SU-DHL-6 (cell line): ENCODE results near the gene SPAG9.
A peak's percentile ranks its signal among the peaks of the same experiment; 100 is the strongest.

Experiments
- H2AFZ ChIP-seq: fragments of 200-600 bp; sonication (generic); 2 replicates; pipeline ENCODE4 v1.6.1; 2014; ENCODE audit warnings: low read depth, mild to moderate bottlenecking, moderate library complexity, mixed read lengths, antibody characterized with exemption, low read length; ENCODE audit not compliant: severe bottlenecking
- H3F3A ChIP-seq: fragments of 200-600 bp; shearing (Covaris generic); 2 replicates; pipeline ENCODE4 v1.6.0; 2016; ENCODE audit warnings: antibody characterized with exemption, mild to moderate bottlenecking; ENCODE audit not compliant: insufficient read depth
- H3K27ac ChIP-seq: fragments of 200-600 bp; sonication (generic); 2 replicates; pipeline ENCODE4 v1.5.1; 2016; ENCODE audit warnings: low read depth, mild to moderate bottlenecking, low read length, moderate library complexity, mixed read lengths
- H3K27me3 ChIP-seq: fragments of 200-600 bp; sonication (generic), shearing (Covaris generic); 2 replicates; pipeline ENCODE4 v1.6.0; 2014; ENCODE audit warnings: mild to moderate bottlenecking, low read length
- H3K36me3 ChIP-seq: fragments of 200-600 bp; sonication (generic); 2 replicates; pipeline ENCODE4 v1.6.1; 2014; ENCODE audit warnings: mild to moderate bottlenecking, low read length, mixed read lengths
- H3K4me2 ChIP-seq: fragments of 300-600, 200-600 bp; shearing (Covaris generic), sonication (generic); 2 replicates; pipeline ENCODE4 v1.6.0; 2014; ENCODE audit warnings: low read length, low read depth, mild to moderate bottlenecking; ENCODE audit not compliant: poor library complexity, severe bottlenecking
- H3K4me3 ChIP-seq: fragments of 200-600 bp; sonication (generic); 2 replicates; pipeline ENCODE4 v1.5.1; 2014; ENCODE audit warnings: antibody characterized with exemption, low read length, mild to moderate bottlenecking, mixed read lengths; ENCODE audit not compliant: insufficient read depth, poor library complexity, severe bottlenecking
- H3K79me2 ChIP-seq: fragments of 200-600 bp; sonication (generic); 2 replicates; pipeline ENCODE4 v1.6.1; 2014; ENCODE audit warnings: mild to moderate bottlenecking, low read length, moderate library complexity; ENCODE audit not compliant: insufficient read depth
- H3K9ac ChIP-seq: fragments of 200-600 bp; sonication (generic); 2 replicates; pipeline ENCODE4 v1.7.0; 2014; ENCODE audit warnings: mild to moderate bottlenecking, low read length
- H3K9me2 ChIP-seq: fragments of 200-600 bp; sonication (generic); replicated peaks from 2 replicates; pipeline ENCODE4 v1.6.1; 2014; ENCODE audit warnings: low read length; ENCODE audit not compliant: insufficient read depth
- H3K9me3 ChIP-seq: fragments of 200-600 bp; sonication (generic); 2 replicates; pipeline ENCODE4 v1.6.1; 2014; ENCODE audit warnings: low read length, mixed read lengths; ENCODE audit not compliant: insufficient read depth
- H4K20me1 ChIP-seq: fragments of 200-600 bp; sonication (generic); 2 replicates; pipeline ENCODE4 v1.6.1; 2014; ENCODE audit warnings: low read depth, mild to moderate bottlenecking, antibody characterized with exemption, low read length, moderate library complexity, mixed read lengths
- CTCF ChIP-seq: fragments of 200-600 bp; sonication (generic); IDR thresholded peaks from one replicate; pipeline ENCODE4 v1.5.1; 2017; ENCODE audit warnings: antibody characterized with exemption, mild to moderate bottlenecking, low read length, moderate library complexity; ENCODE audit not compliant: insufficient read depth, poor library complexity, severe bottlenecking
- EZH2phosphoT487 ChIP-seq: fragments of 200-600 bp; sonication (generic), shearing (Covaris generic); conservative IDR thresholded peaks from 2 replicates; pipeline ENCODE4 v1.6.1; 2018; ENCODE audit warnings: mild to moderate bottlenecking, antibody characterized with exemption, low read length, moderate library complexity, mixed read lengths

Gene SPAG9

GRCh38 chr17:51152766-51153209 is 32.1 kb upstream of the SPAG9 start:
- H3K9me3 ChIP-seq, result no peaks in the 10 kb centered on the region
- H2AFZ ChIP-seq, result peak overlapping the region; percentile 98
- peak overlapping the region; percentile 70 for H3K27ac ChIP-seq
- no peaks in the 10 kb centered on the region for H3K27me3 ChIP-seq
- H3K36me3 ChIP-seq, result peaks cover 9% of the 10 kb centered on the region; the same call in 1 of the 2 replicates
- peak overlapping the region; percentile 85 for H3K9ac ChIP-seq
- no peaks in the 10 kb centered on the region for H4K20me1 ChIP-seq
- no peaks in the 10 kb centered on the region for H3F3A ChIP-seq
- TF ChIP-seq CTCF (no peak), EZH2phosphoT487 (no peak)
- peaks cover 44% of the 10 kb centered on the region for H3K79me2 ChIP-seq
- H3K4me3 ChIP-seq, result peak overlapping the region; percentile 46
- H3K9me2 ChIP-seq, result no peaks in the 10 kb centered on the region
- peak overlapping the region; percentile 88 for H3K4me2 ChIP-seq

- Histone ChIP-seq H3K9ac (no peak overlapping the region), H2AFZ (no peak overlapping the region), H3K79me2 (peaks cover 26% of the 10 kb centered on the region), H3K9me2 (no peaks in the 10 kb centered on the region), H3K4me2 (no peak overlapping the region), H3F3A (no peaks in the 10 kb centered on the region), H3K27ac (no peak overlapping the region), H3K36me3 (peaks cover 3% of the 10 kb centered on the region; the same call in 1 of the 2 replicates), H3K4me3 (no peak overlapping the region), H3K27me3 (no peaks in the 10 kb centered on the region), H3K9me3 (no peaks in the 10 kb centered on the region), H4K20me1 (no peaks in the 10 kb centered on the region)
- TF ChIP-seq EZH2phosphoT487 (no peak), CTCF (no peak)
Observed at GRCh38 chr17:51150932-51151331, 30.3 kb upstream of the SPAG9 start.

- no peaks in the 10 kb centered on the region for H3K9me2 ChIP-seq
- H3K4me3 ChIP-seq, result no peak overlapping the region
- H3K9me3 ChIP-seq, result no peaks in the 10 kb centered on the region
- TF ChIP-seq EZH2phosphoT487, result no peak
- no peak for TF ChIP-seq CTCF
- no peak overlapping the region for H3K27ac ChIP-seq
- no peak overlapping the region for H3K4me2 ChIP-seq
- H3K27me3 ChIP-seq, result no peaks in the 10 kb centered on the region
- no peak overlapping the region for H2AFZ ChIP-seq
- no peaks in the 10 kb centered on the region for H3K36me3 ChIP-seq
- H3F3A ChIP-seq, result no peaks in the 10 kb centered on the region
- no peaks in the 10 kb centered on the region for H4K20me1 ChIP-seq
- peaks cover 8% of the 10 kb centered on the region for H3K79me2 ChIP-seq
- no peak overlapping the region for H3K9ac ChIP-seq
Observed at GRCh38 chr17:51149163-51149562, 28.5 kb upstream of the SPAG9 start.
